GM18873 (cell line): ENCODE results near the gene HIPK2.
A peak's percentile ranks its signal among the peaks of the same experiment; 100 is the strongest.
"Not testable (repeated sequence)": the region's sequence is repeated elsewhere in the genome, so short reads cannot be mapped to it uniquely, and the experiment has no call there.

Experiments used
- ATAC-seq: cut with Tn5 transposase; IDR thresholded peaks from one replicate; pipeline ENCODE4 v1.9.1; 2021; ENCODE audit warnings: mild to moderate bottlenecking, moderate library complexity, moderate number of reproducible peaks; ENCODE audit not compliant: unreplicated experiment, low FRiP score

HIPK2 gene

DNA sequence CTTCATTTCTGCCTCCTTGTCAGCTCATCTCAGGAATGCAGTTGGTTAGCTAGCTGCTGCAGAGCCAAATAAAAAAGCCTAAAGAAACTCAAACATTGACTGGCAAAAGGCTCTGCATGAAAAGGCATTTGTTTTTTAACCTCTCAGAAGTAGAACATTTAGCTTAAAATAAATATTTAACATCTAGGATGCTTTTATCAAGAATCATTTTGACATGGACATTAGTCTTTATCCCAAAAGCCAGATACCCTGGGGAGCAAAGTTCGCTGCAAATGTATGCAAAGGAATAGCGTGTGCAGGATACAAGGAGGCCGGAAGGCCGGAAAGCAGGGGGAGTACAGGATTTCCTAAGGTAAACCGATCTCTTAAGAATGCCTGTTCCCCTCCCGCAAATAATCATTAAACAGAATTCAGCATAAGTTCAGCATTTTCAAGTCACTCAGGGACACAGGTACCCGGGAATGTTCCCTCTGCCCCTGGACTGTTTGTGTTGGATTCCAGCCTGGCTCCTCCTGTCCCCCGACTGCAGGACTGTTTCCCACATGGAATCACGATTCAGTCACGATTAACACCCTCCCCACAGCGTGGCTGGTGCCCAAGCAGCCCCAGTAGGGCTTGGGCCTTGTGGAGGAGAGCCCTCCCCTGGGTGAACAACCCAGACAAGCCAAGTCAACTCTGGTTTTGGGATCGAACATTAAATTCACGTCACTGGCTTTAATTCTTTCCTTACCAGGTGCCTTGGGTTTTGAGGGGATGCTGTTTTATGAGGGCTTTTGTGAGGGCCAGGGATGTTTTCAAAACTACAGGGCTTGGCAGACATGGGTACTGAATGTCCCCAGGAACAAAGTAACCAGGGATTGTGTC lies 97.8 kb downstream of the HIPK2 start:
- no peak for ATAC-seq

- ATAC-seq: no peak
These were observed 101.4 kb downstream of the HIPK2 start for GRCh38 chr7:139676390-139676789.

- no peak for ATAC-seq
These were observed 102.4 kb downstream of the HIPK2 start for GRCh38 chr7:139675127-139676125.

DNA sequence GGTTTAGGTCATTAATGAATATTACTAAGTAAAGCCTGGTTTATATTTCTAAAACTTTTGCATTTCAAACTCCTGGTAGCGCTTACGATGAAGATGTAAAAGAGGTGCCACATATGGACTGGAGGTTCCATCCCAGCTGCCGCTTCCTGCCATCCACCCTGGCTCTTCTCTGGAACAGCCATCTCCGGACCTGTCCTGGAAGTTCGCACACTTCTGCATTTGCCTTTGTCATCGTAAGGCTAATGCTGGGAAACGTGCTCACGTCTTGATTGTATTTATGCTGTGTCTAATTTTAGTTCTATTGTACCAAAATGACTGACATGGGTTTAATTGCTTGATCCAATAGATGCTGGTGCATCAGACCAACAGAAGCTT lies 103.1 kb downstream of the HIPK2 start:
- no peak for ATAC-seq

DNA sequence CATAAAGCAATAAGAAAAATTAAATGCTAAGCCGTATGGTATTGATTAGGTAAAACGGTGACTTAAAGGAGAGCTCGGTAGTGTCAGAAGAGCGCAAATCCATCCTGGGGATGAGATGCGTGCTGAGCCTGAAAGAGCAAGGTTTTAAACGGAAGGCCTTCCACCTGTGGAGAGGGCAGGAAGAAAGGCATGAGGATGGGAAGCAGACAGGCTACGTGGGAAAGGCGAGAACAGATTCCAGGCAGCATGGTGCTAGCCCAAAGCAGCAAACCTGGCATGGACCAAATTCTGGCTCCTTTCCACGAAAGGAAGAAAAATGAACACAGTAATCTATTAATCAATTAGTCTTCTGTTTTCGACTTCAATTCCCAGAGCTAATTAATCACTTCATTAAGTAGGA lies 103.5 kb downstream of the HIPK2 start:
- ATAC-seq: no peak

- ATAC-seq: no peak
These were observed 104.0 kb downstream of the HIPK2 start for GRCh38 chr7:139673762-139674161.

DNA sequence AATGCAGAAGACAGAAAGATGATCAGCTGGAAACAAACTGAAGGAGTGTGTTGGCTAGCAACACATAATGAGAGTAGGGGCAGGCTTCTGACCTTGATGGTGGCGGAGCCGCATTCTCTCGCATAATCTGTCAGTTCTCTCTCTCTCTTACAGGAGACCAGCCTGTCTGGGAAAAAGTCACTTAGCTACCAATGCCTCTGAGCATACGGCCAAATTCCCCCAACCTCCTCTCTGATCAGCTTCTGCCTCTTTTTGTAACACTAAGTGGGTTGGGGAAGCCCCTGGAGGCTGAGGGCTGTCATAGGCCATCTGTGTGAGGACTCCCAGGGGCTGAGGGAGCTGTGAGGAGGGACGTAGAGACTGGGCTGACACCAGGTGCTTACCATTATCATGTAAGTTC lies 104.6 kb downstream of the HIPK2 start:
- peak; percentile 78 for ATAC-seq

- no peak for ATAC-seq
These were observed 105.8 kb downstream of the HIPK2 start for GRCh38 chr7:139671967-139672366.

DNA sequence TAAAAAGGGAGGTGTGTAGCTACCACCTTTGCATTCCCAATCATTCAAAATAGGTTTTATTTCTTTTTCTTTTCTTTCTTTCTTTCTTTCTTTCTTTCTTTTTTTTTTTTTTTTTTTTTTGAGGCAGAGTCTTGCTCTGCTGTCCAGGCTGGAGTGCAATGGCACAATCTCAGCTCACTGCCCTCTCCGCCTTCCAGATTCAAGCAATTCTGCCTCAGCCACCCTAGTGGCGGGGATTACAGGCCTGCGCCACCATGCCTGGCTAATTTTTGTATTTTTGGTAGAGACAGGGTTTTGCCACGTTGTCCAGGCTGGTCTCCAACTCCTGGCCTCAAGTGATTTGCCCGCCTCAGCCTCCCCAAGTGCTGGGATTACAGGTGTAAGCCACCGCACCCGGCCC lies 107.1 kb downstream of the HIPK2 start:
- not testable (repeated sequence) for ATAC-seq

- ATAC-seq: no peak
These were observed 108.4 kb downstream of the HIPK2 start for GRCh38 chr7:139669106-139670061.

DNA sequence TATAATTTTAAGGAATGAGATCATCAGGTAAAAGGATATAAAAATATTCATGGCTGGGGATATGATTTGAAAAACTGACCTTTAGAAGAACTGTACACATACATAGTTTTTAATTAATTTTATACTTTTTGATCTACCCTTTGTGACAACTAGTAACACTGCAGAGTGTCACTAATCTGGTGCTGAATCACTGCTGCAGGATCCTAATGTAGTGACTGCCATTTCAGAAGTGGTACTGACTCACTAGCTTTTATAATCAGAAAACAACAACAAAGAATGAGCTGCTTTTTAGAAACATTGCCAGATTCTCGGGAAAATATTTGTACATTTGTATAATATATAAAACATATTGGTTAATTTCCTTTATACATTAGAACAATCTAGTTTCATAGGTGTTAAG lies 110.4 kb downstream of the HIPK2 start:
- ATAC-seq: no peak

DNA sequence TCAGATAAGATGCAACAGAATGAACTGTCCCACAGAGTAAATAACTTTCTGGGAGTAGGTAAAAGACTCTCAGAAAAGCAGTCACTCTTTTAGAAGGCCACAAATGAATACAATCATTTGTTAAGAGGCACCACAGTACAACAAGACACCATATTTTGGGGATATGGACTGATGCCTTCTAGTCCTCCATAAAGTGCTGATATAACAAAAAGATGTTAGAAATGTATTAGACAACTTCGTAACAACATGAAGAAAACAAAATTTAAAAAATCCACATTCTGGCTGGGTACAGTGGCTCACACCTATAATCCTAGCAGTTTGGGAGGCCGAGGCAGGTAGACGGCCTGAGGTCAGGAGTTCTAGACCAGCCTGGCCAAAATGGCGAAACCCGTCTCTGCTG lies 111.3 kb downstream of the HIPK2 start:
- no peak for ATAC-seq

- ATAC-seq: no peak
These were observed 113.4 kb downstream of the HIPK2 start for GRCh38 chr7:139664434-139664833.

DNA sequence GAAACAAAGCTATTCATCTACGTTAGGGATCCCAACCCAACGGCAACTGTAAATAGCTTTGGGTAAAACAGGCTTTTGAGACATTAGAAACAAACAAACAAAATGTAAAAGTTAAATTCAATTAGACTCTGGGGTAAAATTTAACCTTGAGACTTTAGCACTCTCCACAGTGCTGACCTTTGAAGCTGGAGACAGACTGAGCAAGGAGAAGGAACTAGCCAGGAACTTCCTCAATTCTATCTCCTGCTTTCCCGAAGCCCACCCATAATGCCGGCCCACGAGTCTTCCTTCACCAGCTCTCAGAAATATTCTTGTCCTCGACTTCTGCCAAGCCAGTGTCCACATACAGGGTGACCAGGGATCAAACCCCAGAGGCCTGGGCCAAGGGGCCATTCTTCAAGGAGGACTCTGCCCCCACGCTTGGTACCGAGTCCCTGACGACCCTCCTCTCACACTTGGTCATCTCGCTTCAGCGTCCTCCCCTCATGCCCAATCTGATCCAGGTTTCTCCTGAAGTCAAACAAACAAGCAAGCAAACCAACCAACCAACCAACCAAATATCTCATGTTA lies 114.1 kb downstream of the HIPK2 start:
- ATAC-seq: no peak

GRCh38 chr7:139661903-139662302 lies 115.9 kb downstream of the HIPK2 start:
- no peak for ATAC-seq

GRCh38 chr7:139661043-139661440 lies 116.8 kb downstream of the HIPK2 start:
- no peak for ATAC-seq

- ATAC-seq: no peak
These were observed 117.3 kb downstream of the HIPK2 start for GRCh38 chr7:139660317-139661042.

DNA sequence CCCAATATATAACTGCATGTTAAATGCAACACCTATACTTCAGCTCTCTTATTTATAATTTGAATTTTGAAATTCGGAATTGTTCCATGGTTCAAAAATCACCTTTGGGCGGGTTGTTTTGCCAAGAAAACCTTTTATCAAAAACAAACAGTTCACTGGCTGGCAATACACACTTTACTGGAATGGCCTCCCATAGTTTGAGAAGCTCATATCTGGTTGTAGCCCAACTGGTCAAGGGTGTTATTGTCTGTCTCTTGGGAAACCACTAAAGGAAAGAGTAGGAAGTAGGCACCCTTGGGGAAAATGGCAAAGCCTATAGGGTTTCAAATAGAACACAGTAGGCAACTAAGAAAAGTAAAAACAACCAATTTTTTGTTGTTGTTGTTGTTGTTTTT lies 117.9 kb downstream of the HIPK2 start:
- no peak for ATAC-seq
